Esophagus muscularis mucosa (tissue), 3 donors: ENCODE data around the gene PCNX3.

Source experiments
- POLR2A ChIP-seq: fragments of 450-650 bp; IDR thresholded peaks from one replicate; pipeline ENCODE4 v1.6.1; 2017; ENCODE audit warnings: antibody characterized with exemption, moderate library complexity, mild to moderate bottlenecking, low read depth
- POLR2AphosphoS5 ChIP-seq, 2 donors: sonication (generic); formaldehyde crosslinking; IDR thresholded peaks; one replicate each; pipeline ENCODE4 v1.6.1; 2017; ENCODE audit warnings: antibody characterized with exemption in 2 of 2
- TF ChIP-seq, protein P1 (sequence below), 3 experiments: fragments of 200-600 bp in 2 of 3; fragments of 450-650 bp in 1 of 3; sonication (generic) in 2 of 3; IDR thresholded peaks; one replicate each; pipeline ENCODE4 v1.5.1; 2017 to 2019; ENCODE audit warnings: antibody characterized with exemption in 3 of 3, mild to moderate bottlenecking in 2 of 3, moderate library complexity in 1 of 3

GRCh38 chr11:65596520-65596919 is 19.1 kb upstream of the PCNX3 start:
- TF ChIP-seq POLR2A: no peak
- no peak for TF ChIP-seq POLR2AphosphoS5 (IDR thresholded peaks at IDR 0.05)
- TF ChIP-seq, protein P1, sequence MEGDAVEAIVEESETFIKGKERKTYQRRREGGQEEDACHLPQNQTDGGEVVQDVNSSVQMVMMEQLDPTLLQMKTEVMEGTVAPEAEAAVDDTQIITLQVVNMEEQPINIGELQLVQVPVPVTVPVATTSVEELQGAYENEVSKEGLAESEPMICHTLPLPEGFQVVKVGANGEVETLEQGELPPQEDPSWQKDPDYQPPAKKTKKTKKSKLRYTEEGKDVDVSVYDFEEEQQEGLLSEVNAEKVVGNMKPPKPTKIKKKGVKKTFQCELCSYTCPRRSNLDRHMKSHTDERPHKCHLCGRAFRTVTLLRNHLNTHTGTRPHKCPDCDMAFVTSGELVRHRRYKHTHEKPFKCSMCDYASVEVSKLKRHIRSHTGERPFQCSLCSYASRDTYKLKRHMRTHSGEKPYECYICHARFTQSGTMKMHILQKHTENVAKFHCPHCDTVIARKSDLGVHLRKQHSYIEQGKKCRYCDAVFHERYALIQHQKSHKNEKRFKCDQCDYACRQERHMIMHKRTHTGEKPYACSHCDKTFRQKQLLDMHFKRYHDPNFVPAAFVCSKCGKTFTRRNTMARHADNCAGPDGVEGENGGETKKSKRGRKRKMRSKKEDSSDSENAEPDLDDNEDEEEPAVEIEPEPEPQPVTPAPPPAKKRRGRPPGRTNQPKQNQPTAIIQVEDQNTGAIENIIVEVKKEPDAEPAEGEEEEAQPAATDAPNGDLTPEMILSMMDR (IDR thresholded peaks at IDR 0.05): no peak
